ENCODE measurements around the gene JAKMIP3. TPM values are rescaled to one million over a fixed set of nuclear protein-coding genes. Genes with fewer than 3 reads are reported as not detected.
A peak's percentile ranks its signal among the peaks of the same experiment; 100 is the strongest.

JAKMIP3 gene
- total RNA-seq, 4 donors from 2014 or later: 0.04 to 0.19 (median 0.13) TPM; not detected in 1

GRCh38 chr10:132021046-132021445 is 44.7 kb upstream of the JAKMIP3 start:
- intact Hi-C loops (cut with DNase I): loop anchor here (5.0 kb wide), 1 partner anchor 139 kb away; no protein-coding TSS in a partner anchor
- Histone ChIP-seq H3K27me3 (peaks cover 0 to 42% (median 0%) of the 10 kb centered on the region in 4 donors), H3K9me3 (no peaks in the 10 kb centered on the region), H3K36me3 (no peaks in the 10 kb centered on the region), H3K4me3 (no peak overlapping the region), H3K27ac (no peak overlapping the region), H3K4me1 (peaks cover 0 to 16% (median 8%) of the 10 kb centered on the region in 3 donors)
- TF ChIP-seq, protein P1, sequence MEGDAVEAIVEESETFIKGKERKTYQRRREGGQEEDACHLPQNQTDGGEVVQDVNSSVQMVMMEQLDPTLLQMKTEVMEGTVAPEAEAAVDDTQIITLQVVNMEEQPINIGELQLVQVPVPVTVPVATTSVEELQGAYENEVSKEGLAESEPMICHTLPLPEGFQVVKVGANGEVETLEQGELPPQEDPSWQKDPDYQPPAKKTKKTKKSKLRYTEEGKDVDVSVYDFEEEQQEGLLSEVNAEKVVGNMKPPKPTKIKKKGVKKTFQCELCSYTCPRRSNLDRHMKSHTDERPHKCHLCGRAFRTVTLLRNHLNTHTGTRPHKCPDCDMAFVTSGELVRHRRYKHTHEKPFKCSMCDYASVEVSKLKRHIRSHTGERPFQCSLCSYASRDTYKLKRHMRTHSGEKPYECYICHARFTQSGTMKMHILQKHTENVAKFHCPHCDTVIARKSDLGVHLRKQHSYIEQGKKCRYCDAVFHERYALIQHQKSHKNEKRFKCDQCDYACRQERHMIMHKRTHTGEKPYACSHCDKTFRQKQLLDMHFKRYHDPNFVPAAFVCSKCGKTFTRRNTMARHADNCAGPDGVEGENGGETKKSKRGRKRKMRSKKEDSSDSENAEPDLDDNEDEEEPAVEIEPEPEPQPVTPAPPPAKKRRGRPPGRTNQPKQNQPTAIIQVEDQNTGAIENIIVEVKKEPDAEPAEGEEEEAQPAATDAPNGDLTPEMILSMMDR (IDR thresholded peaks at IDR 0.05): no peak
- no peak for TF ChIP-seq POLR2A (IDR thresholded peaks at IDR 0.05)
- DNase-seq: no peak
- WGBS, 2 donors: 92% methylated on average over 22 to 24 of the region's 24 CpGs

DNA sequence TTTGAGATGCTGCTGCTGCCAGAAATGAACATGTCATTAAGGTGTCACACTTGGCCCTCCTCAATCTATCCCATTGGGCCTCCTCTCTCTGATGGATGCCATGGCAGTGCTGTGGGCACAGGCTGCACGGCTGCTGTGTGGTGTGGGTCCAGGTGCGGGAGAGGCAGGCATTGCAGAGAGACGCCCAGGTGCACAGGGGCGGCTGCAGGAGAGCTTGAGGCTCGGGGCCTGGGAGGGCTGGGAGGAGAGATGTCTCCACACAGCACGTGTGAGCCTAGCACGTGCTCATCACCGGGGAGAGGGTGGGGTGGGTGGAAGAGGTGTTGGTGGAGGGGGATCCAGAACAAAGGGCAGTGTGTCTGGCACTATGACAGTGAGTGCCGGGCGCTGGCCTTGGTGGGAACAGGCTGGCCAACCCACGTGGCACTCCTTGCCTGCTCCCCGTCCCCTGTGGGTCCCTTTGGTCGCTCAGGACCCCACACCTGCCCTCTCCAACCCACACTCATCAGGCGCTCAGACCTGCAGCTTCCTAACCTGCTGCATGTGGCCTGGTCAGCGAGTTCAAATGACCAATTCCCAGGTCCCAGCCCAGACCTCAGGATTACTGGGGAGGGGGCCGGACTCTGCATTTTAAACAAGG is 44.1 kb upstream of the JAKMIP3 start:
- Histone ChIP-seq H3K27ac (no peak overlapping the region), H3K4me3 (no peak overlapping the region), H3K9me3 (no peaks in the 10 kb centered on the region), H3K36me3 (no peaks in the 10 kb centered on the region), H3K4me1 (peaks cover 0 to 12% (median 8%) of the 10 kb centered on the region in 3 donors), H3K27me3 (peaks cover 0 to 47% (median 0%) of the 10 kb centered on the region in 4 donors)
- intact Hi-C loops (cut with DNase I): loop anchor here (5.0 kb wide), 1 partner anchor 139 kb away; no protein-coding TSS in a partner anchor
- 73 to 91% methylated on average over 4 to 11 of the region's 16 CpGs for WGBS, 2 donors
- TF ChIP-seq POLR2A (IDR thresholded peaks at IDR 0.05): no peak
- TF ChIP-seq, protein P1 (IDR thresholded peaks at IDR 0.05): no peak
- DNase-seq: no peak

DNA sequence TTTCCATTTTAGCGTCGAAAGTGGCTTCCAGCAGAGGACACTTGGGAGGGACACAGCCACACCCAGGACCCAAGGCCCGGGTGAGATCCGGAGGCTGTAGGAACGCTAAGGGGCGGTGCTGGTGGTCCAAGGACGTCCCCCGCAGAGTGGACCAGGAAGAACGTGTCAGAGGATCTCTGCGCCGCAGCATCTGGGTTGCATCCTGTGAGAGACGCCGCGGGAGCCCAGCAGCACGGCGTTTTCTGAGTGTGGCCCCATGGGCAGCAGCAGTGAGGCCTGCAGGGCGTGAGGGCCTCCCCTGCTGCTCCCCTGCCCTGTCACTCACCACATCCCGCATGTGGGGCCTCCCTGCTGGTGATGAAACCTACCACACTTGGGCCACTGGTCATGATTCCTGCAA is 43.5 kb upstream of the JAKMIP3 start:
- 84 to 94% methylated on average over 9 of the region's 18 CpGs for whole genome bisulfite sequencing, 2 donors
- H3K9me3 ChIP-seq: no peaks in the 10 kb centered on the region
- H3K4me3 ChIP-seq: no peak overlapping the region
- no peak overlapping the region for H3K27ac ChIP-seq
- intact Hi-C loops (cut with DNase I): loop anchor here (5.0 kb wide), 1 partner anchor 140 kb away; no protein-coding TSS in a partner anchor
- H3K4me1 ChIP-seq: peaks cover 0 to 12% (median 8%) of the 10 kb centered on the region in 3 donors
- DNase-seq: no peak
- no peaks in the 10 kb centered on the region for H3K36me3 ChIP-seq
- peaks cover 0 to 53% (median 0%) of the 10 kb centered on the region in 4 donors for H3K27me3 ChIP-seq
- TF ChIP-seq POLR2A (IDR thresholded peaks at IDR 0.05): no peak
- TF ChIP-seq, protein P1 (IDR thresholded peaks at IDR 0.05): no peak

DNA sequence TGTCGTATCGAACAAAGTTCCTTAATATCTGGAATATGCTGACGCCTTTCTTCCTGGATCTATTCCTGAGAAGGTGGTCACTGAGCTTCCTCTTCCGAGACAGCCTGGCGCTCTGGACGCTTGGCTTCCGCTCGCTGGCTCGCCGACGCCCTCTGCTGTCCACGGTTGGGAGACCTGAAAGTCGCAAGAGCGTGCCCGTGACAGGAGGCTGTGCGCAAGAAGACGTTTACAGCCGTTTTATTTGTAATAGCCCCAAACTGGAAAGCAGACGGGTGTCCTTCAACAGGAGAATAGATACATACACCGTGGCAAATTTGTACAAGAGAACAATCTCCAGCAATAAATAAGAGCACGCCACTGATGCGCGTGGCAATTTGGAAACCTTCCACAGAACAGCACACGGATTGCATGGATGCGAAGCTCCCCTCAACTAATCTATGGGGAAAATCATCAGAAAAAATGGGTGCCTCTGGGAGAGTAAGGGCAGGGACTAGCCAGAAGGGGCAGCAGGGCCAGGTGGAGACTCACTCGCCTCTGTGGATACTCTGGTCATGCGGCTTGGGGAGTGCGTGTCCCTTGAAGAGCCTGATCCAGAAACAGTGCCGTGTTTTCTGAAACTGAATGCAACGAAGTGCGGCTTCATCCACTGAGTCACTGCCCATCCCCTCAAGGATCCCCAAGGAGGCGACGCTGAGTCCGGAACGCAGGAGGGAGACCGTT is 42.5 kb upstream of the JAKMIP3 start:
- H3K27me3 ChIP-seq: peaks cover 0 to 64% (median 0%) of the 10 kb centered on the region in 4 donors
- peak overlapping the region in 3 of 4 donors; percentile 12 to 53 (median 23) for H3K4me3 ChIP-seq
- no peak overlapping the region for H3K27ac ChIP-seq
- peaks cover 0 to 12% (median 8%) of the 10 kb centered on the region in 3 donors for H3K4me1 ChIP-seq
- intact Hi-C loops (cut with DNase I): loop anchor here (5.0 kb wide), 1 partner anchor 141 kb away; no protein-coding TSS in a partner anchor
- H3K36me3 ChIP-seq: no peaks in the 10 kb centered on the region
- no peaks in the 10 kb centered on the region for H3K9me3 ChIP-seq
- DNase-seq: peak; percentile 4
- 26 to 44% methylated on average over 12 to 18 of the region's 36 CpGs for WGBS, 2 donors
- TF ChIP-seq, protein P1 (IDR thresholded peaks at IDR 0.05): peak; percentile 59 to 92 (median 86)
- no peak for TF ChIP-seq POLR2A (IDR thresholded peaks at IDR 0.05)

All from esophagus squamous epithelium (tissue), 5 donors.